ENCODE measurements around the gene IDH3A.

The IDH3A gene

GRCh38 chr15:78149068-78149804 is at the start of gene IDH3A:
IDH3A (plus strand) TSS chr15:78149362; CDS start chr15:78149404, 42 bp downstream.
- peak; percentile 100 for DNase-seq (ENCODE audit: low read depth)

GRCh38 chr15:78100886-78101285 is 48.3 kb upstream of the IDH3A start:
- DNase-seq (ENCODE audit: low read depth): no peak

- no peak for DNase-seq (ENCODE audit: low read depth)
These were observed 47.6 kb upstream of the IDH3A start for GRCh38 chr15:78101423-78102105.

GRCh38 chr15:78102211-78102610 is 47.0 kb upstream of the IDH3A start:
- DNase-seq (ENCODE audit: low read depth): no peak

- DNase-seq (ENCODE audit: low read depth): no peak
These were observed 46.4 kb upstream of the IDH3A start for GRCh38 chr15:78102741-78103140.

- DNase-seq (ENCODE audit: low read depth): no peak
These were observed 45.6 kb upstream of the IDH3A start for GRCh38 chr15:78103406-78104118.

GRCh38 chr15:78104119-78104479 is 45.1 kb upstream of the IDH3A start:
- no peak for DNase-seq (ENCODE audit: low read depth)

GRCh38 chr15:78104566-78105475 is 44.3 kb upstream of the IDH3A start:
- DNase-seq (ENCODE audit: low read depth): no peak

GRCh38 chr15:78105476-78106241 is 43.5 kb upstream of the IDH3A start:
- DNase-seq (ENCODE audit: low read depth): no peak

GRCh38 chr15:78107471-78107870 is 41.7 kb upstream of the IDH3A start:
- no peak for DNase-seq (ENCODE audit: low read depth)

GRCh38 chr15:78108300-78109084 is 40.7 kb upstream of the IDH3A start:
- peak; percentile 47 for DNase-seq (ENCODE audit: low read depth)

GRCh38 chr15:78109156-78109555 is 40.0 kb upstream of the IDH3A start:
- DNase-seq (ENCODE audit: low read depth): no peak

GRCh38 chr15:78110096-78110495 is 39.1 kb upstream of the IDH3A start:
- no peak for DNase-seq (ENCODE audit: low read depth)

GRCh38 chr15:78110916-78111475 is 38.2 kb upstream of the IDH3A start:
- DNase-seq (ENCODE audit: low read depth): no peak

- no peak for DNase-seq (ENCODE audit: low read depth)
These were observed 37.4 kb upstream of the IDH3A start for GRCh38 chr15:78111788-78112187.

GRCh38 chr15:78112551-78112950 is 36.6 kb upstream of the IDH3A start:
- DNase-seq (ENCODE audit: low read depth): no peak

GRCh38 chr15:78120523-78120922 is 28.6 kb upstream of the IDH3A start:
- no peak for DNase-seq (ENCODE audit: low read depth)

GRCh38 chr15:78125267-78125666 is 23.9 kb upstream of the IDH3A start:
- DNase-seq (ENCODE audit: low read depth): no peak

- DNase-seq (ENCODE audit: low read depth): no peak
These were observed 21.3 kb upstream of the IDH3A start for GRCh38 chr15:78127882-78128281.

Measured in stimulated activated CD8-positive, alpha-beta memory T cell treated with anti-CD3 and anti-CD28 coated beads, Interleukin-15, amount 100 ng/mL, for 24 hours (primary cell).